Right cardiac atrium (tissue), 5 donors: ENCODE results near the gene SLC39A11. TPM values are rescaled to one million over a fixed set of nuclear protein-coding genes. Genes with fewer than 3 reads are reported as not detected.

ENCODE experiments used
- ATAC-seq, 2 donors: fragments of 200-7000 bp; cut with Tn5 transposase; one replicate each; pipeline versions ENCODE4 v1.8.0 to v1.9.1; 2020; ENCODE audit warnings: moderate library complexity in 2 of 2, mild to moderate bottlenecking in 1 of 2
- DNase-seq, 3 donors: peaks; one replicate each; pipeline ENCODE4 v3.0.0-alpha.2; 2020
- H3K27ac ChIP-seq: one replicate; pipeline ENCODE4 v1.5.1; 2013; ENCODE audit warnings: mild to moderate bottlenecking, low read length, control low read depth, moderate library complexity
- H3K27me3 ChIP-seq: one replicate; pipeline ENCODE4 v1.6.1; 2013; ENCODE audit not compliant: control insufficient read depth, insufficient read depth
- H3K4me1 ChIP-seq: one replicate; pipeline ENCODE4 v1.6.1; 2013; ENCODE audit warnings: low read length; ENCODE audit not compliant: control insufficient read depth, insufficient read depth
- H3K4me3 ChIP-seq: one replicate; pipeline ENCODE4 v1.5.1; 2013; ENCODE audit warnings: low read length, control low read depth
- H3K9me3 ChIP-seq: one replicate; pipeline ENCODE4 v1.6.1; 2013; ENCODE audit warnings: low read length; ENCODE audit not compliant: control insufficient read depth
- WGBS: extraction: QIAGEN DNeasy Blood & Tissue Kit; methylation state at CpG from one replicate; pipeline ENCODE4 v1.1.7; 2013; 5-methylcytosine and 5-hydroxymethylcytosine counted together
- intact Hi-C, 4 donors: fragments of 100-400 bp; cut with DNase I; formaldehyde crosslinking; loops; one replicate each; pipeline versions ENCODE4 v1.11.0 to v1.14.0; 2022 to 2023
- polyA plus RNA-seq: library from polyadenylated mRNA; stranded (reverse); fragments of 200-250 nt; gene quantifications from one replicate; pipeline ENCODE4 v1.2.3, GENCODE V29; 2013
- total RNA-seq, 4 donors: library from RNA; stranded (reverse); fragmentation: NEBNext Ultra II Directional; extraction: Animal tissue kit (Norgen Biotek cat#: 25700); gene quantifications; one replicate each; pipeline ENCODE4 v1.2.1, GENCODE V29; 2021
- donor health status: healthy with polysubstance abuse.
- donor health status: DM: no; HTN: yes; CAD: no.
- donor health status: DM: no; HTN: no; CAD: no.
- donor health status: DM: no; HTN: yes; CAD: no; lungs with severe emphysema.
- donor health status: DM: yes; HTN: yes; CAD: no.

The SLC39A11 gene
- total and polyA plus RNA-seq, 5 donors: 3.2 to 12.6 (median 9.9) TPM

DNA sequence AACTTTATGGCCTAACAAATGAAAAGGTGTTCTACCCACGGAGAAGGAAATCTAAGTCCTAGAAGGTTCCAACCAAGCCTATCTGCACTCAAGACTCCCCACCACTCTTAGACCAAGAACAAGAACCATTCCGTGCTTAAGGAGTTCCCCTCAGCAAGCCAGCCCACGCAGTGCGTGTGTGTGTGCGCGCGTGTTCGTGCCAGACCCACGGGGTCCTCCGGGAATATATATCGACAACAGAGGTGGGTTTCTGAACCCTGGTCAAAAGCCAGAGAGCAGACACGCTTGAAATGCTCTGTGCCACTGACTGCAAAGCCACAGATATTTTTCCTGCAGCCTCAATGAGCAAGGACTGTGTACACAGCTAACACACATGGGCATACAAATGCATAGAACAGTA is 70.7 kb downstream of the SLC39A11 start:
- Histone ChIP-seq H3K27ac (no peak overlapping the region), H3K27me3 (no peaks in the 10 kb centered on the region), H3K9me3 (no peaks in the 10 kb centered on the region), H3K4me3 (no peak overlapping the region), H3K4me1 (no peaks in the 10 kb centered on the region)
- DNase-seq (no peak), ATAC-seq (no peak)
- intact Hi-C loops: no loop called here
- WGBS: 95% methylated on average over 12 of the region's 12 CpGs

DNA sequence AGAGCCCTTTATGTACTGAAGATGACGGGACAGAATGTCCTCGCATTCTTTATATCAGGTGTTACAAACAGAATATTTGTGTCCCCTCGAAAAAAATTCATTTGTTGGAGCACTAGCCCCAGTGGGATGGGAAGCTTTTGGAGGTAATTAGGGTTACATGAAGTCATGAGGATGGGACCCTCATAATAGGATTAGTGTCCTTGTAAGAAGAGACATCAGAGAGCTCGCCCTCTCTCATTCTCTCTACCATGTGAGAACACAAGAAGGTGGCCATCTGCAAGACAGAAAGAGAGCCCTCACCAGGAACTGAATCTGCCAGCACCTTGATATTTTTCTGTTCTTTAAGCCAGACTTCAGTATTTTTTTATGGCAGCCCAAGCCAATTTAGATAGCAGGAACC is 72.4 kb downstream of the SLC39A11 start:
- Histone ChIP-seq H3K9me3 (no peaks in the 10 kb centered on the region), H3K27ac (no peak overlapping the region), H3K27me3 (no peaks in the 10 kb centered on the region), H3K4me1 (no peaks in the 10 kb centered on the region), H3K4me3 (no peak overlapping the region)
- intact Hi-C loops: no loop called here
- WGBS: 96% methylated on average over 4 of the region's 4 CpGs
- ATAC-seq: no peak
- no peak for DNase-seq

DNA sequence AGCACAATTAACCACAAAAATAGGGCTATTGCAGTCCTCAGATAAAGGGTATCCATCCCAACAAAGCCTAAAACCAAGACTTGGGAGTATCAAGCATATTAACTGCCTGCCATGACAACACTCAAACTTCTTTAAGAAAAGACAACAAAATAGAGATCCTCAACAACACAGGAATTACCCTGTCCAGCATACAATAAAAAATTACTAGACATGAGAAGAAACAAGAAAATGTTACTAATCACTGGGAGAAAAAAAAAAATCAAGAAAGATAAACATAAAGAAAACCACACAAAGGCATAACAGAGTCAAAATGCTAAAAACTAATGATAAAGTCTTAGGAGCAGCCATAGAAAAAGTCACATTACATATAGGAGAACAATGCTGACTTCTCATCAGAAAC is 73.9 kb downstream of the SLC39A11 start:
- H3K4me3 ChIP-seq: no peak overlapping the region
- ATAC-seq: no peak

DNA sequence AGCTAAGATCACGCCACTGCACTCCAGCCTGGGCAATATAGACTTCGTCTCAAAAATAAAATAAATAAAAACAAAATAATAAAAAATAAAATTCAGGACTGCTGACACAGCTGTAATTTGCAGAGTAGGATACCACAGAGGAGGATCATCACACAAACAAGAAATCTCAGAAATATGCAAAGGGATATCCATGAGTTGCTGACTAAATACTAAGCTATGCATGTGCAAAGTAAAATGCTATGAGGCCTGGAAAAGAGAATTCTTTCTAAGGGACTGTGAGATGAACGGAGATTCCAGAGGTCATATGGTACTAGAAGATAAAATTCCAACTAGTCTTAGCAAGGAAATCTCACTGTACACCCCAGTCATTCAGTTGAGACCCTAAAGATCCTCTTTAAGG is 74.8 kb downstream of the SLC39A11 start:
- no peaks in the 10 kb centered on the region for H3K4me1 ChIP-seq
- intact Hi-C loops: no loop called here
- H3K9me3 ChIP-seq: no peaks in the 10 kb centered on the region
- WGBS: 89% methylated on average over 3 of the region's 3 CpGs
- no peak overlapping the region for H3K27ac ChIP-seq
- no peaks in the 10 kb centered on the region for H3K27me3 ChIP-seq
- no peak for DNase-seq
- no peak overlapping the region for H3K4me3 ChIP-seq
- ATAC-seq: no peak

More for the DNA sequence above, 73.9 kb downstream of the SLC39A11 start:
- Histone ChIP-seq H3K27ac (no peak overlapping the region), H3K27me3 (no peaks in the 10 kb centered on the region), H3K4me1 (no peaks in the 10 kb centered on the region), H3K9me3 (no peaks in the 10 kb centered on the region)
- intact Hi-C loops: no loop called here
- no peak for DNase-seq

DNA sequence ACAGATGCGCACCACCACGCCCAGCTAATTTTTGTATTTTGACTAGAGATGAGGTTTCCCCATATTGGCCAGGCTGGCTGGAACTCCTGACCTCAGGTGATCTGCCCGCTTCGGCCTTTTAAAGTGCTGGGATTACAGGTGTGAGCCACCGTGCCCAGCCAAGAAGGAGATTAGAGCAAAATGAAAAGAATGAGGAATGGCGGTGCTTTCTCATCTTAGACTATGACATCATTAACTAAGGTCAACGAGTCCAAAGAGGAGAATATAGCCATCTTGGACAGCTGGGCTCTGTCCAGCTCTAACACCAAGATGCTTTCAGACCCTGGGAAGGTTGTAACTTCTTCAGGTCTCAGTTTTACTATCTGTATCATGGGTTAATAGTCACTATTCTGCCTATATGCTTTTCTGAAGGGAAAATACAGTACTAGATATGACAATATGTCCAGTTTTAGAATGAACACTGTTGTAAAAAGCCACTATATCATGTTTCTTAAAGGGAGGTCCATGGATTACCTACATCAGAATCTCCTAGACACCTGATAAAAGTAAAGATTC is 76.7 kb downstream of the SLC39A11 start:
- intact Hi-C loops: no loop called here
- H3K4me1 ChIP-seq: no peaks in the 10 kb centered on the region
- WGBS: 91% methylated on average over 7 of the region's 7 CpGs

DNA sequence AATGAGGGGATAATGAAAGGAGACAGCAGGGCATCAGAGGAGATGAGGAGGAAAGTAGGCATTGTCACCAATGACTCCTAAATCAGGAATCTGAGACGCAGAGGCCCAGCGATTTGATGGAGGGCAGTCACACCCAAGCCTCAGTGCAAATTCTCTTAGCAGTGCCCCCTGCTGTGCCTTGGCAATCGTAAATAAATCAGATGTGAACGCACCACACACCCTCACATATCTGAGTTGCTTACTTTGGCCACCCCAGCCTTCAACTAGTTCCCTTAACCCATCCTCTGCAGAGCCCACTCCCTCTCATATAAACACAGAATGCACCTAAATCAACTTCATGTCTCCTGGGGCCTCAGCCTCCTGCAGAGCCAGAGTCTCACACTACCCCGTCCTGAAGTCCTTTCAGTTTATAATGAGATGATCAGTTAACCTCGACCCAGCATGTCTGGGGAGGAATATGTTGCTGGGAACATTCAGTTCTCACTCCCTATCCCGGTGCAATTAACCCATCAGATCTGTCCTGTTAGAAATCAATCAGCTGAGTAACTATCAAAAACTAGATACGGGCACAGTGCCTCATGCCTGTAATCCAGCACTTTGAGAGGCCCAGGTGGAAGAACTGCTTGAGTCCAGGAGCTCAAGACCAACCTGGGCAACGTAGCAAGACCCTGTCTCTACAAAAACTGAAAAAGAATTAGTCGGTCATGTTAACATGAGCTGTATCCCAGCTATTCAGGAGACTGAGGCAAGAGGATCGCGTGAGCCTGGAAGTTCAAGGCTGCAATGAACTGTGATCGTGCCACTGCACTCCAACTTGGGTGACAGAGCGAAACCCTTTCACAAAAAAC is 78.4 kb downstream of the SLC39A11 start:
- ATAC-seq (no peak), DNase-seq (no peak)
- WGBS: 87% methylated on average over 14 of the region's 14 CpGs
- H3K4me1 ChIP-seq: no peaks in the 10 kb centered on the region
- H3K4me3 ChIP-seq: no peak overlapping the region
- intact Hi-C loops: no loop called here
- no peaks in the 10 kb centered on the region for H3K27me3 ChIP-seq
- H3K27ac ChIP-seq: no peak overlapping the region
- no peaks in the 10 kb centered on the region for H3K9me3 ChIP-seq

More for the DNA sequence above, 76.7 kb downstream of the SLC39A11 start:
- H3K4me3 ChIP-seq: no peak overlapping the region
- no peaks in the 10 kb centered on the region for H3K27me3 ChIP-seq
- DNase-seq (no peak), ATAC-seq (no peak)
- no peaks in the 10 kb centered on the region for H3K9me3 ChIP-seq
- no peak overlapping the region for H3K27ac ChIP-seq

DNA sequence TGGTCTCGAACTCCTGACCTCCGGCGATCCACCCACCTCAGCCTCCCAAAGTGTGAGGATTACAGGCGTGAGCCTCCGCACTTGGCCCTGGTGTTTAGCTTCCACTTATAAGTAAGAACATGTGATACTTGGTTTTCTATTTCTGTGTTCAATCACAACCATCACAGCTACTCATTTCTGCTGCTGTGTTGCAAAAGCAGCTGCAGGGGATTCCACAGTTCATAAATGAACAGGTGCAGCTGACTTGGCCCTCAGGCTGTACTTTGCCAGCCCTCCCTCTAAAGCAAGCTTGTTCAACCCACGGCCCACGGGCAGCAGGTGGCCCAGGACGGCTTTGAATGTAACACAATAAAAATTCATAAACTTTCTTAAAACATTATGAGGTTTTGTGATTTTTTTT is 79.2 kb downstream of the SLC39A11 start:
- H3K27me3 ChIP-seq: no peaks in the 10 kb centered on the region
- DNase-seq: no peak
- 95% methylated on average over 8 of the region's 8 CpGs for WGBS
- H3K9me3 ChIP-seq: no peaks in the 10 kb centered on the region
- no peaks in the 10 kb centered on the region for H3K4me1 ChIP-seq
- H3K27ac ChIP-seq: no peak overlapping the region
- ATAC-seq: no peak
- intact Hi-C loops: no loop called here
- H3K4me3 ChIP-seq: no peak overlapping the region

DNA sequence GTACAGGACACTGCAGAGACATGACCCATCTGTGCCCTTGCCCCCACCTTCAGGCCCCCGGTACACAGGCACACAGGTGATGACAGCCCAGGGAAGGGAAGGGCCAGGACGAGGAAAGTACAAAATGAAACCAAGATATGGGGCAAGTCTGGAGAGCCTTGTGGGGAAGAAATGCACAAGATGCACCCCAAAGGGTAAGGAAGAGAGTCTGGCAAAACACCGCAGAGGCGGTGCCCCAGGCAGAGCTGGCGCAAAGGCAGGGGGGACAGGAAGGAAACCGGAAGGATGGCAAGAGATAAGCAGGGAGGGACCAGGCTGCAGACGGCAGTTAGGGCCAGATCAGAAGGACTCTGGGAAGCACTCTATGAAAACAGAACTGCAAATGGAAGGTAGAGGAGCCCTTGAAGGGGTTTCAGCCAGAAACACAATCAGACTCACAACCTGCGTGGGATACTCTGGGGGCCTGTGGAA is 81.4 kb downstream of the SLC39A11 start:
- H3K9me3 ChIP-seq: no peaks in the 10 kb centered on the region
- DNase-seq: peak in 1 of 3 donors; percentile 55
- no peak overlapping the region for H3K27ac ChIP-seq
- H3K4me3 ChIP-seq: no peak overlapping the region
- intact Hi-C loops: no loop called here
- peak; percentile 53 to 81 for ATAC-seq
- no peaks in the 10 kb centered on the region for H3K4me1 ChIP-seq
- no peaks in the 10 kb centered on the region for H3K27me3 ChIP-seq
- WGBS: 51% methylated on average over 8 of the region's 8 CpGs

DNA sequence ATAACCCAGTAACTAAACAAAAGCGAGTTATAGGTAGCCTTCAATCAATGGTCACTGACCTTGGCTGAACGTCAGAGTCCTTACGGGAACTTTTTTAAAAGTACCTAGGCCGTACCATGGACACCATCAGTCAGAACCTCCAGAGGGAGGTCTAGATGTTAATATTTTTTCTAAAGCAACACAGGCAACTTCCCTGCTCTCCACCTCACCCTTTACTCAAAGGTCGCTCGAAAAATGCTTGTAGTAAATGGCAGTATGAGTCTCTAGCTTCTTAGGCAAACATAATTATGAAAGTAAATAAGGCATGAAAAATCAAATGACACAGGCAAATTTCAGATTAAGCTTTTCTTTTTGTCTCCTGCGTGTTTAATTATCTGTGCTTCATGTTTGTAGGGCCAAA is 82.1 kb downstream of the SLC39A11 start:
- DNase-seq: no peak
- WGBS: 86% methylated on average over 7 of the region's 7 CpGs
- no peaks in the 10 kb centered on the region for H3K27me3 ChIP-seq
- H3K4me1 ChIP-seq: no peaks in the 10 kb centered on the region
- no peak overlapping the region for H3K4me3 ChIP-seq
- intact Hi-C loops: no loop called here
- ATAC-seq: no peak
- H3K9me3 ChIP-seq: no peaks in the 10 kb centered on the region
- H3K27ac ChIP-seq: no peak overlapping the region

DNA sequence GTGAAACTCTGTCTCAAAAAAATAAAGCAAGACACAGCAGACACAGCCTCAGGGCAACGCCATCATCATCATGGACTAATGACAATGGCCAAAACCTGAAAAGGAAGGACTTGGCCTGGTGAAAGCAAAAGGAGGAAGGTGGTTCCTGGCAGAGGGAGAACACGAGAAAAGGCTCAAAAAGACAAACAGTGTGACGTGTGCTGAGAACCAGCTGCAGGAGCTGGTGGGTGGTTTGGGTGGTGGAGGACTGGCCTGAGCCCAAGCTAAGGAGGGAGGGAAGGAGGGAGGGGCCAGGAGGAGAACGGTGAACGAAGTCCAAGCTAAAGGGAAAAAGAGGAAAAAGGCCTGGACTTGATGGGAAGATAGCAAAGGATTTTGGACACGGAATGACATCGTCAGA is 85.1 kb downstream of the SLC39A11 start:
- intact Hi-C loops: no loop called here
- no peak overlapping the region for H3K4me3 ChIP-seq
- no peaks in the 10 kb centered on the region for H3K27me3 ChIP-seq
- peak in 1 of 3 donors; percentile 28 for DNase-seq
- WGBS: 56% methylated on average over 7 of the region's 7 CpGs
- H3K9me3 ChIP-seq: no peaks in the 10 kb centered on the region
- ATAC-seq: peak in 1 of 2 donors; percentile 35
- no peaks in the 10 kb centered on the region for H3K4me1 ChIP-seq
- no peak overlapping the region for H3K27ac ChIP-seq

DNA sequence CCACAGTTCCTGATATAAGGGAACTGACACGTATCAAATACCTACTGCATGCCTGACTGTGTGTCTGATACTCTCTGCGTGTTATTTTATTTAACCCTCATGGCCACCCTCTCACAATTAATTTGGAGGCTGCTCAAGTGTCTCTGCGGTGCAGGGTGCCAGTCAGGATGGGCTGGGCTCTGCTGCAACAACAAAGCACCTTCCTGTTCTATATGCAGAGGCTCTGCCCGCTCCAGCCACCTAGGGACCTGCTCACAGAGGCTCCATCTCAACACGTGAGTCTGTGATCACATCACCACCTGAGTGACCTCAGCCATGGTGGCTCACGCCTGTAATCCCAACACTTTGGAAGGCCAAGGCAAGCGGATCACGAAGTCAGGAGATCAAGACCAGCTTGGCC is 87.1 kb downstream of the SLC39A11 start:
- ATAC-seq (no peak), DNase-seq (no peak)
- no peak overlapping the region for H3K4me3 ChIP-seq
- no peak overlapping the region for H3K27ac ChIP-seq
- H3K27me3 ChIP-seq: no peaks in the 10 kb centered on the region
- no peaks in the 10 kb centered on the region for H3K4me1 ChIP-seq
- no peaks in the 10 kb centered on the region for H3K9me3 ChIP-seq
- 83% methylated on average over 8 of the region's 8 CpGs for WGBS
- intact Hi-C loops: no loop called here
